Embryonic facial prominence (tissue), 1 donor: ENCODE data around the gene LMOD2.
"Not testable (repeated sequence)": the region's sequence is repeated elsewhere in the genome, so short reads cannot be mapped to it uniquely, and the experiment has no call there.

ENCODE experiments used
- DNase-seq: peaks from one replicate; pipeline ENCODE4 v3.0.0-alpha.2; 2016; ENCODE audit errors: extremely low spot score

LMOD2 gene

GRCh38 chr7:123655614-123656013 is at the start of gene LMOD2:
Gene LMOD2 (plus strand): TSS chr7:123655866. CDS start chr7:123655964, 98 bp downstream.
- no peak for DNase-seq

GRCh38 chr7:123607423-123607975 is 48.2 kb upstream of the LMOD2 start:
- DNase-seq = no peak

- no peak for DNase-seq
Measured at GRCh38 chr7:123608991-123609882, 46.4 kb upstream of the LMOD2 start.

GRCh38 chr7:123609883-123610239 is 45.8 kb upstream of the LMOD2 start:
- no peak for DNase-seq

GRCh38 chr7:123612024-123612423 is 43.6 kb upstream of the LMOD2 start:
- DNase-seq = no peak

- DNase-seq = peak; percentile 29
Measured at GRCh38 chr7:123615344-123615743, 40.3 kb upstream of the LMOD2 start.

GRCh38 chr7:123616223-123616622 is 39.4 kb upstream of the LMOD2 start:
- DNase-seq = no peak

GRCh38 chr7:123621707-123622106 is 34.0 kb upstream of the LMOD2 start:
- no peak for DNase-seq

- DNase-seq = no peak
Measured at GRCh38 chr7:123622660-123623386, 32.8 kb upstream of the LMOD2 start.

- no peak for DNase-seq
Measured at GRCh38 chr7:123624527-123625183, 31.0 kb upstream of the LMOD2 start.

- no peak for DNase-seq
Measured at GRCh38 chr7:123625254-123625653, 30.4 kb upstream of the LMOD2 start.

- no peak for DNase-seq
Measured at GRCh38 chr7:123627851-123628250, 27.8 kb upstream of the LMOD2 start.

GRCh38 chr7:123628829-123629228 is 26.8 kb upstream of the LMOD2 start:
- DNase-seq = no peak

- DNase-seq = no peak
Measured at GRCh38 chr7:123629281-123629680, 26.4 kb upstream of the LMOD2 start.

- DNase-seq = no peak
Measured at GRCh38 chr7:123632808-123633207, 22.9 kb upstream of the LMOD2 start.

GRCh38 chr7:123633553-123633952 is 22.1 kb upstream of the LMOD2 start:
- no peak for DNase-seq

GRCh38 chr7:123634011-123634573 is 21.6 kb upstream of the LMOD2 start:
- not testable (repeated sequence) for DNase-seq

- DNase-seq = no peak
Measured at GRCh38 chr7:123635551-123636359, 19.9 kb upstream of the LMOD2 start.

- DNase-seq = no peak
Measured at GRCh38 chr7:123637203-123637602, 18.5 kb upstream of the LMOD2 start.

GRCh38 chr7:123637878-123638277 is 17.8 kb upstream of the LMOD2 start:
- DNase-seq = no peak

GRCh38 chr7:123639631-123640030 is 16.0 kb upstream of the LMOD2 start:
- no peak for DNase-seq
